ENCODE measurements around the gene BPIFB1.

The BPIFB1 gene

DNA sequence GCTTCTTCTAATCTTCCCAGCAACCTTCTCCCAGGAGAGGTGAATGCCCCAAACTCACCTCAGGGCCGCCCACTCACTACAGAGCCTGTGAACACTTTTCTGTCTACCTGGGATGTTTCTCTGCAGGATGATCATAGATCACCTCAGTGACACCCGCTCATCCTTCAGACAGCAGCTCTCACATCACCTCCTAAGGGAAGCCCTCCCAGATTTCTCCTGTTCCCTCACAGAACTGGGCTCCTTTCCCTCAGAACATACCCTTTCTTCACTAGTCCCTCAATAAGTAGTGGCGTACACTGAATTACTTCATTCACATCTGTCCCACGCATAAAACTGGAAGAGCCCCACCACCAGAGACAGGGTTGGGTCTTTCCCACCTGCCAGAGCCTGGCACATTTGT is 60.5 kb downstream of the BPIFB1 start:
- Histone ChIP-seq H3K27ac (ENCODE audit: low read depth, low read length, poor library complexity, severe bottlenecking) (no peak overlapping the region), H3K27me3 (ENCODE audit: insufficient read depth, low read length) (no peaks in the 10 kb centered on the region), H2AFZ (ENCODE audit: low read length) (no peak overlapping the region), H3K9ac (ENCODE audit: low read length) (no peak overlapping the region), H3K36me3 (ENCODE audit: insufficient read depth, low read length) (no peaks in the 10 kb centered on the region), H3K4me1 (ENCODE audit: insufficient read depth, low read length, severe bottlenecking) (peaks cover 8% of the 10 kb centered on the region), H3K9me3 (ENCODE audit: low read length) (no peaks in the 10 kb centered on the region), H3K9me2 (ENCODE audit: low read depth, low read length) (no peaks in the 10 kb centered on the region), H4K20me1 (ENCODE audit: insufficient read depth, low read length) (no peaks in the 10 kb centered on the region), H3K79me2 (ENCODE audit: insufficient read depth, low read length) (no peaks in the 10 kb centered on the region), H3K4me2 (ENCODE audit: low read length) (no peak overlapping the region), H3F3A (ENCODE audit: insufficient read depth, low read length) (no peaks in the 10 kb centered on the region), H3K4me3 (ENCODE audit: low read depth, low read length, poor library complexity, severe bottlenecking) (no peak overlapping the region)
- no peak for TF ChIP-seq CTCF (IDR thresholded peaks at IDR 0.05; ENCODE audit: low read length)
- no peak for TF ChIP-seq EZH2 (IDR thresholded peaks at IDR 0.05; ENCODE audit: borderline replicate concordance, low read length)

- Histone ChIP-seq H3K27me3 (ENCODE audit: insufficient read depth, low read length) (no peaks in the 10 kb centered on the region), H3K4me2 (ENCODE audit: low read length) (no peak overlapping the region), H3K9ac (ENCODE audit: low read length) (no peak overlapping the region), H3K9me3 (ENCODE audit: low read length) (no peaks in the 10 kb centered on the region), H3K36me3 (ENCODE audit: insufficient read depth, low read length) (no peaks in the 10 kb centered on the region), H3K27ac (ENCODE audit: low read depth, low read length, poor library complexity, severe bottlenecking) (no peak overlapping the region), H2AFZ (ENCODE audit: low read length) (no peak overlapping the region), H3K4me1 (ENCODE audit: insufficient read depth, low read length, severe bottlenecking) (peaks cover 8% of the 10 kb centered on the region), H4K20me1 (ENCODE audit: insufficient read depth, low read length) (no peaks in the 10 kb centered on the region), H3K79me2 (ENCODE audit: insufficient read depth, low read length) (no peaks in the 10 kb centered on the region), H3K9me2 (ENCODE audit: low read depth, low read length) (no peaks in the 10 kb centered on the region), H3F3A (ENCODE audit: insufficient read depth, low read length) (no peaks in the 10 kb centered on the region), H3K4me3 (ENCODE audit: low read depth, low read length, poor library complexity, severe bottlenecking) (no peak overlapping the region)
- TF ChIP-seq EZH2 (IDR thresholded peaks at IDR 0.05; ENCODE audit: borderline replicate concordance, low read length) (no peak), CTCF (IDR thresholded peaks at IDR 0.05; ENCODE audit: low read length) (no peak)
Observed at GRCh38 chr20:33345342-33345741, 62.3 kb downstream of the BPIFB1 start.

- no peaks in the 10 kb centered on the region for H3F3A ChIP-seq (ENCODE audit: insufficient read depth, low read length)
- no peak overlapping the region for H3K27ac ChIP-seq (ENCODE audit: low read depth, low read length, poor library complexity, severe bottlenecking)
- H3K9me2 ChIP-seq (ENCODE audit: low read depth, low read length) = no peaks in the 10 kb centered on the region
- no peaks in the 10 kb centered on the region for H3K27me3 ChIP-seq (ENCODE audit: insufficient read depth, low read length)
- H3K4me2 ChIP-seq (ENCODE audit: low read length) = no peak overlapping the region
- no peaks in the 10 kb centered on the region for H3K79me2 ChIP-seq (ENCODE audit: insufficient read depth, low read length)
- H3K9ac ChIP-seq (ENCODE audit: low read length) = no peak overlapping the region
- no peaks in the 10 kb centered on the region for H3K36me3 ChIP-seq (ENCODE audit: insufficient read depth, low read length)
- H3K9me3 ChIP-seq (ENCODE audit: low read length) = no peaks in the 10 kb centered on the region
- H3K4me3 ChIP-seq (ENCODE audit: low read depth, low read length, poor library complexity, severe bottlenecking) = no peak overlapping the region
- H2AFZ ChIP-seq (ENCODE audit: low read length) = no peak overlapping the region
- H4K20me1 ChIP-seq (ENCODE audit: insufficient read depth, low read length) = no peaks in the 10 kb centered on the region
- no peak for TF ChIP-seq CTCF (IDR thresholded peaks at IDR 0.05; ENCODE audit: low read length)
- no peak for TF ChIP-seq EZH2 (IDR thresholded peaks at IDR 0.05; ENCODE audit: borderline replicate concordance, low read length)
- H3K4me1 ChIP-seq (ENCODE audit: insufficient read depth, low read length, severe bottlenecking) = peaks cover 8% of the 10 kb centered on the region
Observed at GRCh38 chr20:33348136-33348937, 65.3 kb downstream of the BPIFB1 start.
